GM12873 (cell line): ENCODE measurements around the gene C10orf90.

ENCODE experiments used
- CTCF ChIP-seq: IDR thresholded peaks from 2 replicates; pipeline ENCODE4 v1.5.1; 2012; ENCODE audit warnings: low read depth, mild to moderate bottlenecking, moderate library complexity, low read length, control low read depth; ENCODE audit not compliant: insufficient read depth; ENCODE audit errors: missing control alignments

The C10orf90 gene

GRCh38 chr10:126686719-126687118 is 16.2 kb upstream of the C10orf90 start:
- TF ChIP-seq CTCF, result no peak

DNA sequence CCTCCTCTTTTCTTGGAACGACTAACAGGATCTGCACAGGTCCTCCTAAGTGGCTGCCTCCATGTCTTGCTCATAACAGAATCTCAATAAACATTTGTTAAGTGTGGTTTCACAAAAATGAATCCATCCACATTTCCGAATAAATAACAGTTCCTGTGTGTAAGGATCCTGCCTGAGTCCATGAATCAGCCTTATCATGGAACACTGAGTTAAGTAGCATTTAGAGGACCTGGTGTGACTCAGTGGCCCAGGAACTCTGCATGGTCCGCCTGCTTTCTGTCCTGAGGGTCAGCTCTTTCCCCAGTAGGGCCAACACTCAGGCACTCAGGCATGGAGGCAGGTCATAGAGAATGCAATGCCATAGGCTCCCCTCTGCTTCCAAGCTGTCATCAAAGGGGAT is 15.8 kb upstream of the C10orf90 start:
- no peak for TF ChIP-seq CTCF

DNA sequence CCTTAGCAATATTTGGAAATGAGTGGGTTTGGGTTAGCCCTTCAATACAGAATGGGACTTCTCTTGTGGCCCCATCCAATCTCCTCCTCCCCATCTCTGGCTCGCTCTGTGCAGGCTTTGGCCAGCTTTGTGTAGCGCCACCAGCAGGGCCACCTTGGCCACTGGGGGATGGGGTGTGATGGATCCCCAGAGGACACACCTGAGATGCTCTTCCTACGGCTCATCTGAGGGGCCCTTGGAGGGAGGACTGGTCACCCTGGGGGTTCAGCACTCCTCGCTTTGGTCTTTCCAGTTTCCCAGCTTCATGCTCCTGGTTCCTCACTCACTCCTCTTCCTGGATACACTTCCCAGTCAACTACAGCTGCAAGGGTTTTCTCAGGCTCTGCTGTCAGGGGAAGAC is 15.3 kb upstream of the C10orf90 start:
- TF ChIP-seq CTCF, result no peak

GRCh38 chr10:126684171-126684745 is 13.8 kb upstream of the C10orf90 start:
- TF ChIP-seq CTCF, result no peak

DNA sequence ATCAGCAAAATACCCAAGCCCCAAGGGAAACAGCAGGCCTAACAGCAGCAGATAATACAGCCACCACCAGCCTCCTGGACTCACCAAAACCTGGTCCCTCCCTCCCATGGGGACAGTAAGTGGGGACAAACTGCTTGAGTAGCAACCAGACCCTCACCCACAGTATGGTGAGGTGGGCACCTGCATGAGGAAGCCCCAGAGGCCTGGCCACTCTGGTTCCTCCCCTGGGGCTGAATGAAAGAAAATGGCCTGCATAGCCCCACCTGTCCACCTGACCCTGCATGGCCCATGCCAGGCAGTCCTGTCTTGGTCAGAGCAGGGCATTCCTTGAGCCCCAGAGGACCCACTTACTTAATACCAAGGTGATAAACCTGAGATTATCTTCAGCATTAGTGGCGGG is 13.0 kb upstream of the C10orf90 start:
- TF ChIP-seq CTCF, result no peak

GRCh38 chr10:126675656-126676438 is 5.4 kb upstream of the C10orf90 start:
- TF ChIP-seq CTCF, result no peak

GRCh38 chr10:126674741-126675515 is 4.4 kb upstream of the C10orf90 start:
- TF ChIP-seq CTCF, result no peak
